ENCODE data around the gene GNG2.

The GNG2 gene

DNA sequence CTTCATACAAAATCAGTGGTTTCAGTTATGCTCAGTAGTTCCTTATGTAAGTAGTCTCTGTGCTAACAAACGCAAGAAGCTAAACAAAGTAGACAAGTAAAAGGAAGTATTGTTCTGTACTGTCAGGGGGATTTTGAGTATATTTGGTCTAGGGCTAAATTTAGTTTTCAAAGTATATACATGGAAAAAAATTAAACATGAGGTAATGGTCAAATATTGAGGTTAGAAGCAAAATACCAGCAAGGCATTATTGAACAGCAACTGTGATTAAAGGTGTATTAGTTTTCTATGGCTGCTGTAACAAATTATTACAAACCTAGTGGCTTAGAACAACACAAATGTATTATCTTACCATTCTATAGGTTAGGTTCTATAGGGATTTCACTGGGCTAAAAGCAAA, 18.8 kb downstream of the GNG2 start:
- Histone ChIP-seq H3K4me1 (ENCODE audit: control insufficient read depth, insufficient read depth, low read length) (peaks cover 4% of the 10 kb centered on the region; the same call in 1 of the 2 replicates), H3K4me3 (ENCODE audit: low read depth, low read length) (no peak overlapping the region), H3K9me3 (ENCODE audit: control insufficient read depth, insufficient read depth, low read depth, low read length) (no peaks in the 10 kb centered on the region), H3K36me3 (ENCODE audit: control insufficient read depth in 2 of 2, insufficient read depth in 1 of 2, low read length in 2 of 2) (no peaks in the 10 kb centered on the region), H3K27ac (ENCODE audit: extremely low read depth, low read depth, low read length) (no peak overlapping the region)
- ChIA-PET POLR2A (no interaction called here), CTCF (no interaction called here)
- no peak for TF ChIP-seq ZNF341 (tag by site-specific recombination; IDR thresholded peaks at IDR 0.05; ENCODE audit: low read depth)
- TF ChIP-seq HOXA7 (CRISPR knock-in tag; IDR thresholded peaks at IDR 0.05; ENCODE audit: borderline replicate concordance), result no peak
- TF ChIP-seq, protein P1, sequence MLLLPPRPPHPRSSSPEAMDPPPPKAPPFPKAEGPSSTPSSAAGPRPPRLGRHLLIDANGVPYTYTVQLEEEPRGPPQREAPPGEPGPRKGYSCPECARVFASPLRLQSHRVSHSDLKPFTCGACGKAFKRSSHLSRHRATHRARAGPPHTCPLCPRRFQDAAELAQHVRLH (tag by site-specific recombination; IDR thresholded peaks at IDR 0.05), result no peak
- TF ChIP-seq, protein P2, sequence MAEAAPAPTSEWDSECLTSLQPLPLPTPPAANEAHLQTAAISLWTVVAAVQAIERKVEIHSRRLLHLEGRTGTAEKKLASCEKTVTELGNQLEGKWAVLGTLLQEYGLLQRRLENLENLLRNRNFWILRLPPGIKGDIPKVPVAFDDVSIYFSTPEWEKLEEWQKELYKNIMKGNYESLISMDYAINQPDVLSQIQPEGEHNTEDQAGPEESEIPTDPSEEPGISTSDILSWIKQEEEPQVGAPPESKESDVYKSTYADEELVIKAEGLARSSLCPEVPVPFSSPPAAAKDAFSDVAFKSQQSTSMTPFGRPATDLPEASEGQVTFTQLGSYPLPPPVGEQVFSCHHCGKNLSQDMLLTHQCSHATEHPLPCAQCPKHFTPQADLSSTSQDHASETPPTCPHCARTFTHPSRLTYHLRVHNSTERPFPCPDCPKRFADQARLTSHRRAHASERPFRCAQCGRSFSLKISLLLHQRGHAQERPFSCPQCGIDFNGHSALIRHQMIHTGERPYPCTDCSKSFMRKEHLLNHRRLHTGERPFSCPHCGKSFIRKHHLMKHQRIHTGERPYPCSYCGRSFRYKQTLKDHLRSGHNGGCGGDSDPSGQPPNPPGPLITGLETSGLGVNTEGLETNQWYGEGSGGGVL (tag by site-specific recombination; IDR thresholded peaks at IDR 0.05), result no peak
- TF ChIP-seq KLF1 (tag by site-specific recombination; IDR thresholded peaks at IDR 0.05), result no peak
- TF ChIP-seq KLF9 (tag by site-specific recombination; IDR thresholded peaks at IDR 0.05; ENCODE audit: low read depth), result no peak
- no peak for TF ChIP-seq ZNF350 (tag by site-specific recombination; IDR thresholded peaks at IDR 0.05)
- TF ChIP-seq ZNF521 (tag by site-specific recombination; IDR thresholded peaks at IDR 0.05), result no peak
- TF ChIP-seq ZNF555 (tag by site-specific recombination; conservative IDR thresholded peaks at IDR 0.05), result no peak
- no peak for TF ChIP-seq ZNF394 (tag by site-specific recombination; IDR thresholded peaks at IDR 0.05; ENCODE audit: borderline replicate concordance)
- TF ChIP-seq ZNF302 (tag by site-specific recombination; IDR thresholded peaks at IDR 0.05; ENCODE audit: low read depth), result no peak
- TF ChIP-seq ZNF292 (tag by site-specific recombination; IDR thresholded peaks at IDR 0.05; ENCODE audit: borderline replicate concordance, low read depth), result no peak
- TF ChIP-seq, protein P3, sequence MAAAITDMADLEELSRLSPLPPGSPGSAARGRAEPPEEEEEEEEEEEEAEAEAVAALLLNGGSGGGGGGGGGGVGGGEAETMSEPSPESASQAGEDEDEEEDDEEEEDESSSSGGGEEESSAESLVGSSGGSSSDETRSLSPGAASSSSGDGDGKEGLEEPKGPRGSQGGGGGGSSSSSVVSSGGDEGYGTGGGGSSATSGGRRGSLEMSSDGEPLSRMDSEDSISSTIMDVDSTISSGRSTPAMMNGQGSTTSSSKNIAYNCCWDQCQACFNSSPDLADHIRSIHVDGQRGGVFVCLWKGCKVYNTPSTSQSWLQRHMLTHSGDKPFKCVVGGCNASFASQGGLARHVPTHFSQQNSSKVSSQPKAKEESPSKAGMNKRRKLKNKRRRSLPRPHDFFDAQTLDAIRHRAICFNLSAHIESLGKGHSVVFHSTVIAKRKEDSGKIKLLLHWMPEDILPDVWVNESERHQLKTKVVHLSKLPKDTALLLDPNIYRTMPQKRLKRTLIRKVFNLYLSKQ (tag by site-specific recombination; IDR thresholded peaks at IDR 0.05; ENCODE audit: borderline replicate concordance), result no peak
- TF ChIP-seq HOXD13 (CRISPR knock-in tag; IDR thresholded peaks at IDR 0.05; ENCODE audit: borderline replicate concordance), result no peak

DNA sequence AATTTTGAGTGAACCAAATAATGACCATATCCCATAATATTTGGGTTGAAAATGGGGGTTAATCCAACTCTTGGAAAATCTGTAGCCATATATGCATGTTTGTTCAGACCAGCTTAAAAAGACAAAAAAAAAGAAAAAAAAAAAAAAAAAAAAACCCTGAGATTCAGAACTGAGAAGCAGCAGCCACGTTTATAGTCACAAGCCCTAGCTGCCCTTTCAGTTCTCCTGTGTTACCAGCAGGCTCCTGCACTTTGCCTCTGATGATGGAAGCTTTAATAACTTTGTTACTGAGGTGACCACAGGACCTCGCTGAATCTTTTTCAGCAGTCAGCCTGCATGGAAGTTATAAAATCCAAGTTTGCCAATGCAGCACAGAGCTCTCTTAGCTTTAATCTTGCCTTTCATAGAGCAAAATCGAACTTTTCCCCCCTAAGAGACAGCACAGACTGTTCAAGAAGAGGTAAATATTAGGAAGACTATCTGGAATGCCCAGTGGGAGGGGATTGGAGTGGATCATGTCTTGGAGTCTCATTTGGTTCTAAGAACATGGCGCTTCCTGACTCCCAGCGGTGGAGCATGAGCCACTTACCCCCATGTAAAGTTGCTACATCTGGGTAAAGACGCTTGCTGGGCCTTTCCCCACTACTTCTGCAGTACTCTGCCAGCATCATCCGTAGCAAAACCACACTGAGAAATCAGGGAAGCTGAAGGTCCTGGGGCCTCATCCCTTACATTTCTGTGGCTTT, 20.6 kb downstream of the GNG2 start:
- no peak overlapping the region for H3K27ac ChIP-seq (ENCODE audit: extremely low read depth, low read depth, low read length)
- TF ChIP-seq MZF1 (tag by site-specific recombination; IDR thresholded peaks at IDR 0.05; ENCODE audit: borderline replicate concordance), result peak; percentile 82; the same call in 1 of the 2 replicates
- TF ChIP-seq ZNF239 (tag by site-specific recombination; IDR thresholded peaks at IDR 0.05), result no peak
- CTCF ChIA-PET, result interaction anchor here (0.6 to 1.0 kb wide), 2 partner anchors 98 to 305 kb away, joined by 4 read pairs; no protein-coding TSS in a partner anchor
- H3K4me1 ChIP-seq (ENCODE audit: control insufficient read depth, insufficient read depth, low read length), result peaks cover 6% of the 10 kb centered on the region; the same call in 1 of the 2 replicates
- H3K36me3 ChIP-seq (ENCODE audit: control insufficient read depth in 2 of 2, insufficient read depth in 1 of 2, low read length in 2 of 2), result no peaks in the 10 kb centered on the region
- POLR2A ChIA-PET, result no interaction called here
- no peak overlapping the region for H3K4me3 ChIP-seq (ENCODE audit: low read depth, low read length)
- H3K9me3 ChIP-seq (ENCODE audit: control insufficient read depth, insufficient read depth, low read depth, low read length), result no peaks in the 10 kb centered on the region

DNA sequence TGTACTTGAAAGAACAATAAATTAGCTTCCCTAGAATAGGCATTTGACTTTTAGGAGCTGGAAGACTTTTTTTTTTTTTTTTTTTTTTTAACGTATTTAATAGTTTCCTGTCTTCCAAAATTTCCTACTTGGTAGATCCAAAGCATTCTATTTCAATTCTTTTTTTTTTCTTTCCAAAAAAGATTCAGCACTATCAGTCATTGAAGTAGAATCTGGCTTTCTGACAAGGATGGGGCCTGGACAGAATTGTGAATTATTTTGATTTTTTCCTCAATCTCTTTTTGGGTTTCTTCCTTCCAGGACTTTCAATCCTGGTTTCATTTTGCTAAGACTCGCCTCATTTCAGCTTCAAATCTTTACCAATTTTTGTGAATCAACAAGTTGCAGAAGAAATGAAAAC, 21.2 kb downstream of the GNG2 start:
- no peak overlapping the region for H3K4me3 ChIP-seq (ENCODE audit: low read depth, low read length)
- peaks cover 6% of the 10 kb centered on the region; the same call in 1 of the 2 replicates for H3K4me1 ChIP-seq (ENCODE audit: control insufficient read depth, insufficient read depth, low read length)
- TF ChIP-seq ZNF596 (tag by site-specific recombination; IDR thresholded peaks at IDR 0.05) (no peak), ZNF843 (tag by site-specific recombination; IDR thresholded peaks at IDR 0.05) (no peak), ZNF10 (tag by site-specific recombination; IDR thresholded peaks at IDR 0.05) (no peak)
- TF ChIP-seq, protein P4, sequence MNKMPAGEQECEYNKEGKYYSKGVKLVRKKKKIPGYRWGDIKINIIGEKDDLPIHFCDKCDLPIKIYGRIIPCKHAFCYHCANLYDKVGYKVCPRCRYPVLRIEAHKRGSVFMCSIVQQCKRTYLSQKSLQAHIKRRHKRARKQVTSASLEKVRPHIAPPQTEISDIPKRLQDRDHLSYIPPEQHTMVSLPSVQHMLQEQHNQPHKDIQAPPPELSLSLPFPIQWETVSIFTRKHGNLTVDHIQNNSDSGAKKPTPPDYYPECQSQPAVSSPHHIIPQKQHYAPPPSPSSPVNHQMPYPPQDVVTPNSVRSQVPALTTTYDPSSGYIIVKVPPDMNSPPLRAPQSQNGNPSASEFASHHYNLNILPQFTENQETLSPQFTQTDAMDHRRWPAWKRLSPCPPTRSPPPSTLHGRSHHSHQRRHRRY (tag by site-specific recombination; IDR thresholded peaks at IDR 0.05), result no peak
- TF ChIP-seq, protein P5, sequence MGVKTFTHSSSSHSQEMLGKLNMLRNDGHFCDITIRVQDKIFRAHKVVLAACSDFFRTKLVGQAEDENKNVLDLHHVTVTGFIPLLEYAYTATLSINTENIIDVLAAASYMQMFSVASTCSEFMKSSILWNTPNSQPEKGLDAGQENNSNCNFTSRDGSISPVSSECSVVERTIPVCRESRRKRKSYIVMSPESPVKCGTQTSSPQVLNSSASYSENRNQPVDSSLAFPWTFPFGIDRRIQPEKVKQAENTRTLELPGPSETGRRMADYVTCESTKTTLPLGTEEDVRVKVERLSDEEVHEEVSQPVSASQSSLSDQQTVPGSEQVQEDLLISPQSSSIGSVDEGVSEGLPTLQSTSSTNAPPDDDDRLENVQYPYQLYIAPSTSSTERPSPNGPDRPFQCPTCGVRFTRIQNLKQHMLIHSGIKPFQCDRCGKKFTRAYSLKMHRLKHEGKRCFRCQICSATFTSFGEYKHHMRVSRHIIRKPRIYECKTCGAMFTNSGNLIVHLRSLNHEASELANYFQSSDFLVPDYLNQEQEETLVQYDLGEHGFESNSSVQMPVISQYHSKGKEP (tag by site-specific recombination; IDR thresholded peaks at IDR 0.05), result no peak
- no peaks in the 10 kb centered on the region for H3K36me3 ChIP-seq (ENCODE audit: control insufficient read depth in 2 of 2, insufficient read depth in 1 of 2, low read length in 2 of 2)
- ChIA-PET POLR2A (no interaction called here), CTCF (interaction anchor here (1.0 kb wide), 1 partner anchor 97 kb away, joined by 4 read pairs; no protein-coding TSS in a partner anchor)
- H3K27ac ChIP-seq (ENCODE audit: extremely low read depth, low read depth, low read length), result no peak overlapping the region
- H3K9me3 ChIP-seq (ENCODE audit: control insufficient read depth, insufficient read depth, low read depth, low read length), result no peaks in the 10 kb centered on the region
